NCI-H1105 (cell line): ENCODE results near the gene SCLY.
"Not testable (repeated sequence)": the region's sequence is repeated elsewhere in the genome, so short reads cannot be mapped to it uniquely, and the experiment has no call there.

Source experiments
- DNase-seq: peaks from one replicate; lab custom pipeline; 2025; lab: John Stamatoyannopoulos, UW

The SCLY gene, protein sequence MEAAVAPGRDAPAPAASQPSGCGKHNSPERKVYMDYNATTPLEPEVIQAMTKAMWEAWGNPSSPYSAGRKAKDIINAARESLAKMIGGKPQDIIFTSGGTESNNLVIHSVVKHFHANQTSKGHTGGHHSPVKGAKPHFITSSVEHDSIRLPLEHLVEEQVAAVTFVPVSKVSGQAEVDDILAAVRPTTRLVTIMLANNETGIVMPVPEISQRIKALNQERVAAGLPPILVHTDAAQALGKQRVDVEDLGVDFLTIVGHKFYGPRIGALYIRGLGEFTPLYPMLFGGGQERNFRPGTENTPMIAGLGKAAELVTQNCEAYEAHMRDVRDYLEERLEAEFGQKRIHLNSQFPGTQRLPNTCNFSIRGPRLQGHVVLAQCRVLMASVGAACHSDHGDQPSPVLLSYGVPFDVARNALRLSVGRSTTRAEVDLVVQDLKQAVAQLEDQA

DNA sequence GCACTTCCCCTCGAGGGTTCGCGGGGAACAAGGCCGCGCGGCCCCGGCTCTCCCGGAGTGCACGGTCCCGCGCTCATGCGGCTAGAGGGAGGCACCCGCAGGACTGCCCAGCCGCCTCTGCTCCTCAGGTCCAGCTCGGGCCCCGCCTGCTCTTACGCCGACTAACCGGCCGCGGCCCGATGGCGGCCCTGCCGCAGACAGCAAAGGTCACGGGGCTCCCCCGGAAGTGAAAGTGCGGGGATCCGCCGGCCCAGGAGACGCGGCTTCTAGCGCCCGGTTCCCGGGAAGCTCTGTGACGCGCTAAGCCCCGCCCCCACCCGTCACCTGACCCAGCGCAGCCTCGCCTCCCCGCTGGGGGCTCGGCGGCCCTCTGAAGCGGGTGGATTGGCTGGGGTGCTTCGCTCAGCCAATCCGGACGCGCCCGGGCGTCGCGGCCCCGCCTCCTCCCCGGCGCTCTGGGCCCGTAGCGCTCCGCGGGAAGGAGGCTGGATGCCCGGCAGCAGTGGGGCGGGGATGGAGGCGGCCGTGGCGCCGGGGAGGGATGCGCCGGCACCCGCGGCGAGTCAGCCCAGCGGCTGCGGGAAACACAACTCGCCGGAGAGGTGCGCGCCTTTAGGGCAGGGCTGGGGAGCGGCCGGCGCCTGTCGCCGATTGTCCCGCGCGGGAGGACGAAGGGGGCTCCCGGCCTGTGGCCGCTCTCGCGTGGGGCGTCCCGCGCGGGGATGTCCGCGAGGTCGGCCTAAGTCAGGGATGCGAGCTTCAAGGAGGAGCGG, at the start of gene SCLY:
Gene SCLY, plus strand, starts transcription at position 460 of the 773 bp plus-strand sequence. Its CDS starts 54 bp downstream, at position 514.
- DNase-seq = peak; percentile 94

DNA sequence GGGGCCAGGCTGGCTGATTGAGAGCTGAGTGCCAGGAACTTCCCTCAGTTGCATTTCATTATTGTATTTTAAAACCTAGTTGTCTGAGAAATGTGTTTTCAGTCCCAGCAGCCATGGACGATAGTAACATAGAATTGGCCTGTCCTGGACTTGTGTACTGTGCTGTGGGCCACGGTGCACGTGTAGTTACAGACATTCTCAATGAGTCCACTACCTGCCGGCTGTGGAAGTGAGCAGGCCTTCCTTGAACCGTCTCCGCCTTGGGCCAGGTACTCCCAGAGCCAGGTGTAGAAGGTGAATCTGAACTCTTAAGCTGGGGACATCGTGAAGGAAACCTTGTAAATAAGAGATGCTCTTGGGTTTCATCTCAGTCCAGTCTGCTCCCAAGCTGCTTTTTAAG, 47.0 kb upstream of the SCLY start:
- no peak for DNase-seq

DNA sequence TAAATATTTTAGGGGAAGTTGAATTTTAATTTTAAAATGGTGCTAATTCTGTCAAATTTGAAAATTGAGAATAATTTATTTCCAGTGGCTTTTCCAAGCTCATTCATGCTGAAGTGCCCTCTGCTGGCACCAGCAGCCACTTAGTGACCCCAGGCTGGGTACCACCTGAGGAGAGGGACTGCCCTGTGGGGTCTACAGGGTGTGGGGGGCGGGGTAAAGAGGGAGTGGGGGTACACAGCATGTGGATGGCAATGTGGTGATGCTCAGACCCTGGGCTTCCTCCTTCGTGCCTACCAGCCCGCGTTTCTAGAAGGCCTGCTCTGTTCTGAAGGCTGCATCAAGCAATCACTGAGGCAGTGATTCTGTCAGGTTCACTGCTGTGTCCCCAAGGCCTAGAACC, 45.1 kb upstream of the SCLY start:
- DNase-seq = no peak

DNA sequence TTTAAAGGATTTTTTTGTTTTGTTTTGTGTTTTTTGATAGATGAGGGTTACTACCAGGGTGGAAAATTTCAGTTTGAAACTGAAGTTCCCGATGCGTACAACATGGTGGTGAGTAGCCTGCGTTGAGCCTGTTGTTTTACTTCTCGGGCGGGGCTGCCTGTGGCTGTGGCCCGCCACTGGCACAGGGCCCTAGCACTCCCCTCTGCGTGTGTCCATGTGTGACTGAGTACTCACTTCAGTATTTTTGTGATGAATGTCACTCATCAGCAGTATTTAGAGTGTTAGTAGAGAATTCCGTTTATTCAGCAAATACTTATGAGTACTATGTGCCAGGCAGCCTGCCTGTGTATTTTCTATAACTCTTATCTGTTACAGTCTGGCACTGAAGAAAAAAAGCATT, 44.3 kb upstream of the SCLY start:
- DNase-seq = no peak

DNA sequence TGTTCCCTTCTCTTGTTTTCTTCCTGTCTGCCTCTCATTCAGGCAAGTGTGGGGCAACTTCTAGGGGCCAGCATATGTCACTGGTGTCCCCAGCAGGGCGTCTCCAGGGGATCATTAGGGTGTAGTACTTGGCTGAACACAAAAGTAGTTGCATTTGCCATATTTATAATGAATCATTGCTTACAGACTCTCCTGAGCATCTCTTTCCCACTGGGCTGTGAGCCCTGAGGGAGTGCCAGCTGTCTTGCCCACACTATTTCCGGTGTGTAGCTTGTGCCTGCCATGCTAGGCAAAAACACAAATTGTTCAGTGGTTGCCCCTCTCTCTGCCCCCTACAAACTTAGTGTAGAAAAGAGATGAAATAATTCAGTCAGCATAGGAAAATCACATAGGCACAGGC, 40.8 kb upstream of the SCLY start:
- no peak for DNase-seq

DNA sequence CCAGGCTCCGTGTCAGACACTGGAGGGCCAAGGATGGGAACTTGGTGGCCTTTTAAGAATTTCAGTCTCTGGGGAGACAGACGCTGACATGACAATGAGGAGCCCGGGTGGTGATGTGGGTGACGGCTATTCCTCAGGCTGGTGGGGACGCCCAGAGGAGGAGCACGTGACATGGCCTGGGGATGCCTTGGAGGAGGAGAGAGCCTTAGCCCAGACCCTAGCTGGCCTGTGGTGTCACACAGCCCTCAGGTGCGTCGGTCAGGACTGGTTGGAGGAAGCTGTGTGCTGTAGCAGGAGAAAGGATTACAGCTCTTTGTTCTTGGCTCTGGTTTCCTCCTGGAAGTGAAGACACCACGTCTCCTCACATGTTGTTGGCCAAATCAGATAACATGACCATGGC, 40.0 kb upstream of the SCLY start:
- no peak for DNase-seq

DNA sequence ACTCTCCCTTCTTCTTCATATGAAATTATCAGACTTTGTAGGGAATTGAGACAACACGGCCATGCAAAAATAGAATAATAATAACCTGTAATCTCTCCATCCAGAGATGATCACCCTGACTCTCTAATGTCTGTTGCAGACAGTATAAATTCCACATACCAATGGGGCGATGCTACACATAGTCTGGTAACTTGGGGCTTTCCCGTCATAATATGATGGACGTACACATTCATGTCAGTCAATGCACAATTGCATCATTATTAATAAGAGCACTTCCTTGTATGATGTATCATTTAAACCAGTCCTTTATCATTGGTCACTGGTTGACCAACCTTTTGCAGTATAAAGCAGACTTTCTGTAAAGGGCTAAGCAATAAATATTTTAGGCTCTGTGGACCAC, 39.5 kb upstream of the SCLY start:
- no peak for DNase-seq

DNA sequence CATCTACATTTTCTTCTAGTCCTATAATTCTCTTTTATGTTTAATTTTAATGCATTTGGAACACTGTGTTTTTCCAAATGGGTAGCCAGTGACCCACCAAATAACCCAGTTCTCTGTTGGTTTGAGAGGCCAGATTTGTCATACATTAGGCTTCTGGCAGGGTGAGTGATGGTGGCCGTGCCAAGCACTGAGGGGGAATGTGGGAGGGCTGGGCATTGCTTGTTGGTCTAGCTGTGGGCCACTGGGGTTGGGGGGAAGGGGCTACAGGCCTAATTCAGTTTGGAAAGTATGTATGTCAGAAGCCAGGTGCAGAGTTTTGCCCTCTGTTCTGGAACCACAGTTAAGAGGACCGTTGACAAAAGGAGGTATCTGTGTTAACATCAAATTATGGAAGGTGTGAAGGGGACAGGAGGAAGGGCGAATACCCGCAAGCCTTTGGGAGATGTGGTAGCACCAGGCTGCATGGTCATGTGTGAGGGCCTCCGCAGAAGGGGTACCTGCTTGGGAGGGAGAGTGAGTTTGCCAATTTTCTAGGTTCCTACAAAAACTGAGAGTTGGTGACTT, 38.1 kb upstream of the SCLY start:
- DNase-seq = no peak

DNA sequence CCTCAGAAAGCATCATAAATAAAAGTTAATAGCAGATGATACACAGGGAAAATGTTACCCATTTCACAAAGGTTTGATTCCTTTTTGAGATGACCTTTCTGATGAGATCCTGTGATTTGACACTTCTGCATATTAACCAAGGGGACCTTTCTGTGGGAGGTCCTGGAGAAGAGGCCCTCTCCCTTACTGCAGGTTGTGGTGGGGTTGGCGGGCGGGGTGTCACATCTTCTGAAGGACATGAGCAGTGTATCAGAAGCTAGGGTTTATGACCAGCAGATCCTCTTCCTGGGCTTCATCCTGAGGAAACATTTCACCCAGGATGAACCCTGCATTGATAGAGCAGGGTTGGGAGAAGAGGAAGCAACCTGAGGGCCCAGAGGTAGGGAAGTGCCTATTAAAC, 37.2 kb upstream of the SCLY start:
- no peak for DNase-seq

DNA sequence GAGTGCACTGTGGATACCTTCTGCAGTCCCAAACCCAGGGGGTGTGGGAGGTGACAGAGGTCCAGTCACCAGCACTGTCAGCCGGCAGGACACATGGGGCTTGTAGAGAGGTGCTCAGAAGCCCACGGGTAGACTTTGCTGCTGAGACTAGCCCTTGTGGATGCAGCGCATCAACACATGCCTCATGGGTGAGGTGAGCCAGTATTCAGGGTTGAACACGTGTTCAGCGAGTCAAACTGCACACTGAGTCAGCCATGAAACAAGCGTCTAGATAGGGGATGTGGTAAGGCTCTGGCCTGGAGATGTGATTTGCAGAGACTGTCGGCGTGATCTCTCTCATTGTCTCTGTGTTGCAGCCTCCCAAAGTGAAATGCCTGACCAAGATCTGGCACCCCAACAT, 35.8 kb upstream of the SCLY start:
- no peak for DNase-seq

DNA sequence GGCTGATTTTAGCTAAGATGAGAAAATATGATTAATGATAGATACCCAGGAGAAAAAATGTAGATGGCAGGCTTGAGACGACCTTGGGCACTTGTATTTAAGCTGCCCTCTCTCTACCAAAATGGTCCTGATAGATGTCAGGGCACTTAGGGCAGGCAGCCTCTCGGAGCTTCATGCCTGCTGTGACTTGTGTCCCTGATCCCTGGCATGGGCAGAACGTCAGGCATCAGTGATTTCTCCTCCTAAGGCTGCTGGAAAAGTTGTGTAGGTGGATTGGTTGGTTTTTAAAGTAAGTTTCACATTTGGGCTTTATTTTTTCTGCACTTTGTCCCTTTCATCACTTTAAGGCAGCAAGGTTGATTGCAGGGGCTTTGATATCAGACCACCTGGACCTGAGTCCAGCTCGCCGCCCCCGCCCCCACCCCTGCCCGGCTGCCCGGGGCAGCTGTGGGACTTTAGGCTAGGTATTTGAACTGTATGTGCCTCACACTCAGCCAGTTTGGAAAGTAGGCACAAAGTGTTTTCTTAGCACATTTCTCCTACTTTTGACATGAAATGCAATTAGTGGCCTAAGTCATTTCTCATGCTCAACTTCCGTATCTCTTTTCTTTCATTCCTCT, 35.0 kb upstream of the SCLY start:
- no peak for DNase-seq

DNA sequence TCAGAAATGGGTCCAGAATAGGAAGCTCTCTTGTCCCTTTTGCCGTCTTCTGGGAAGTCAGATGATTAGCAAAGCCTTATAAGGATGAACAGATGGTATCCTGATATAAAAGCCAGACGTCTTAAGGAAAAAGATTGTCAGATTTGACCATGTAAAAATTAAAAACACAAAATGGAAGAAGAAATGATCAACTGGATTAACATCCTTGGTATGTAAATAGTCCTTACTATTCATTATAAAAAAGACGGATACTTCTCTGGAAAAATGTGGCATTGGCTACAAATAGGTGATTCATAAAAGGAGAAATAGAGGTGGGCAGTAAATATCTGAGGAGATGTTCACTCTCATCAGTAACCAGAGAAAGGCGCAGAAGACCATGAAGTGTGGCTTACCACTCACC, 33.7 kb upstream of the SCLY start:
- DNase-seq = no peak

DNA sequence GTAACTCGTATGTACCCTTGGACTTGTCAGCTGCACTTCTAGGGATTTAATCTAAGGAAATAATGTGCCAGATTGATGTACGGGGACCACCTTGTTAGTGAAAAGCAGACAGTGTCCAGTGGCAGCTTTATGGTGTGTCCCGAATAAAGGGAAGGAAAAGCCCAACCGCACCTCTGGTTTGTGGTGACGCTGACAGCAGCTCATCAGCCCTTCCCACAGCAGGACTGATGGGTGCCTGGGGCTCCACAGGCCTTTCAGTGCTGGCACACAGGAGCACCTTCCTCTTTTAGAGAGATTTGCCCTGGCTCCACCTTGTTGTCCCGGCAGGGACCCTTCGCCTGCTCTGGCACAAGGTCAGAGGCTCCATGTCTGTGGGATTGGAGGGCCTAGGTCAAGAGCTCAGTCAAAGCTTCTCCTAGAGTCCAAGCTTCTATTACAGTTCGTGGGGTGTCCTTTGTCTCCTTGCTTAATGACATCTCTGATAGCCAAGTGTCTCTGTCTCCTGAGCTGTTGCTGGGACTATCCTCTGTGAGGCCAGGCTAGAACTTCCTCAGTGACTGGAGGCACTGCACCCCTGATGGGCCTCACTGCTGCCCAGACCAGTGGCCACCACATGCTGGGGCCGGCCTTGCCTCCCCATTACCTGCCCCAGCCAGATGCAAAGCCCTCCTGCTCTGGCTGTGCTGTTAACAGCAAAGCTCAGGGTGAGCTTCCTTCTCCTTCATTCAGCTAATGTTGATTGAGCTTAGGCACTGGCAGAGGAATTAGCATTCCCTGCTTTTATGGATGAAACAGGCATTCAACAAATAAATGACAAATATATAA, 33.0 kb upstream of the SCLY start:
- no peak for DNase-seq

DNA sequence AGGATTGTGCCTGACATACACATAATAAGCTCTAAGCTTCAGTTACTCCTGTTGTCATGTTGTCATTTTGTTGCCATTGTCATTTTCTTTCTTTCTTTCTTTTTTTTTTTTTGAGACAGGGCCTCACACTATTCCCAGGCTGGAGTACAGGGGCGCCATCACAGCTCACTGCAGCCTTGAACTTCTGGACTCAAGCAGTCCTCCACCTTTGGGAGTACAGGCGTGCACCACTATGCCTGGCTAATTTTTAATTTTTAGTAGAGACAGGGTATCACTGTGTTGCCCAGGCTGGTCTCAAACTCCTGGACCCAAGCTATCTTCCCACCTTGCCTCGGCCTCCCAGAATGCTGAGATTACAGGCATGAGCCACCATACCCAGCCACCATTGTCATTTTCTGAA, 30.9 kb upstream of the SCLY start:
- no peak for DNase-seq

DNA sequence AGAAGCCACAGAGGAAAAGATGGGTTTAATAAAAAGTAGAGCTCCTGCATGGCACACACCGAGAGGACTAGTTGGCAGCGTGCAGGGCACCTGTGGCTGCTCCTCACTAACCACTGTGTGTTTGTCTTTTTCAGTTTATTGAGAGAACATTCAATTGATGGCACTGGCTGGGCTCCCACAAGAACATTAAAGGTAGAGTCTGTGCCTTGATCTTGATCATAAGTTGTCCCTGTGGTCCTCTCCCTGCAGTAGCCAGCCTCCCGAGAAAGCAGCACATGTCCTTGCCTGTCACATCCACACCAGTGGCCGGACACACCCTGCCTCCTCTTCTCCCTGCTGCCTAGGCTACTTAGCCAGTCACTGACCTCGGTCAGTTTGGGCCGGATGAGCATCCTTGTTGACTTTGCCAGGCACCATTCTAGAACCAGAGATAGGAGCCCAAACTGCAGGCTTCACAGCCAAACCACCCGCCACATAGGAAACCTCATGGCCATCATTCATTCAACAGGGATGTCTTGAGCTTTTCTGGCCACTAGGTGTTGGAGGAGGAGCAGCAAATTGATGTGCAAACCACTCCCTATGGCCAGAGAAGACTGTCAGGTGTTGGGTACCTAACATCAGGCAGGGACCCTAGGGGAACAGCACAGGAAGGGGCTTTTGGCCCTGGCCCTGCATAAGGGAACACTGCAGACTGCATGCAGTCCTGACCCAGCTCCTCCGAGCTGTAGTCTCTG, 30.2 kb upstream of the SCLY start:
- DNase-seq = no peak

DNA sequence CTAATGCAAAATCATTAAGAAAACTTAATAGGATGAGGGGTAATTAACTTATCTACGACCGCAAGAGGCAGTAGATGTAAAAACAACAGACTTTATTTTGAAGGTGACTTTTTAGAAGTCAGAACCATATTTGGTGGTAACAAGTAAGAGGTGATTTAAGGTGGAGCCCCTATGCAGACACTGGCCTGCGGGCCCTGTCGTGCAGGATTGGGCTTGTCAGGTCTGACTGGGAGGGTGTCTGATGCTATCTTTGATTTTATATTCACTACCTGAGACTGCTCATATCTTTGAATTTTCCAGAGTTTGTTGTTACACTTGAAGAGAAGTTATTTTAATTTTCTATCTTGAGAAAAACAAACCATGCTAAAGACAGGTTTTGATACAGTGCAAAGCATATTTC, 29.1 kb upstream of the SCLY start:
- DNase-seq = no peak

DNA sequence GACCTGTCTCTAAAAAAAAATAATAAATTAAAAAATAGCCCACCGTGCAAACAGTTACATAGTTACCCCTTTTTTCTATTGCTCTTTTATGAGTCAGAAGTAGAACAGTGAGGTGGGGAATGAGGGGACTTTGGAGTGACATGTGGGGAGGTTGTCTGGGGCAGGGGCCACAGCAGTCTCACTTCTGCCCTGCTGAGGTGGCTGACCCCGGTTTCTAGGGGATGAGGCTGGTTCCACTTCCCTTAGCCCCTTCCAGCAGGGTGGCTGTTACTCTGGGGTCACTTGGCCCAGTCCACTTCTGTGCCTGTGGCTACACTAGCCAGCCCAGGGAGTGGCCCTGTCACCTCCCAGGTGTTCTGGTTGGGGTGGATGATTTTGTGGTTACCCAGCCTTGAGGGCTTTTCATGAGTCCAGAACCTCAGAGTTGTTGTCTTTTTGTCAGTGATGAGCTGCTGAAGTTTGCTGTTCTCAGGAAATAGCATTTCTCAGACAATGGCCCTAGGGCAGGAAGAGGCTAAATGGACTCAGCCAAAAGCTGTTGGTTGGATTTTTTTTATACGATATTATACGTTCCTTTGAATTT, 28.0 kb upstream of the SCLY start:
- no peak for DNase-seq

DNA sequence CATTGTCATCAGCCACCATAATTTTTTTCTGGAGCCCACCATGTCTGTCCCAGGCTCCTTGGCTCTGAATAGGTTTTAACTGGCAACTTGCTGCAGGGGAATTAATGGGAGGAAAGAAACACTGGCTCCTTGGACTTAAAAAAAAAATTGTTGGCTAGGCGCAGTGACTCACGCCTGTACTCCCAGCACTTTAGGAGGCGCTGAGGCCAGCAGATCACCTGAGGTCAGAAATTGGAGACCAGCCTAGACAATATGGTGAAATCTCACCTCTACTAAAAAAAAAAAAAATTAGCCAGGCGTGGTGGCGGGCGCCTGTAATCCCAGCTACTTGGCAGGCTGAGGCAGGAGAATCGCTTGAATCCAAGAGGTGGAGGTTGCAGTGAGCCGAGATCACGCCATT, 26.8 kb upstream of the SCLY start:
- DNase-seq = not testable (repeated sequence)

DNA sequence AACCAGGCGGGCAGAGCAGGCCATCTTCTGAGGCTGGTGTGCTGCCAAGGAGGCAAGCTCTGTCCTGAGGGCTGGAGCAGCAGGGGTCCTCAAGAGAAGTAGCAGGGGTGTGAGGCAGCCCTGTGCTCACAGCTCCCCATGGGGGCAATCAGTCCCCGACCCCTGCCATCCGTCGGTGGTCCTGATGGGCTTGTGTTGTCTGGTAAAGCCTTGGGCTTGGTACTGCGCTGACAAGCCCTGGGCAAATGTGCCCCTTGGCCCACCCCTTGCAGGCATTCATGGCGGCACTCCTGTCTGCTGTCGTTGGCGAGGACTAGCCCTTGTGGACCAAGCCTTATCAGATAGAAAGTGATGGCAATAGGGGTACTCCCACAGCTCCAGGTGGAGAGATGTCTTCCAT, 22.6 kb upstream of the SCLY start:
- DNase-seq = no peak

DNA sequence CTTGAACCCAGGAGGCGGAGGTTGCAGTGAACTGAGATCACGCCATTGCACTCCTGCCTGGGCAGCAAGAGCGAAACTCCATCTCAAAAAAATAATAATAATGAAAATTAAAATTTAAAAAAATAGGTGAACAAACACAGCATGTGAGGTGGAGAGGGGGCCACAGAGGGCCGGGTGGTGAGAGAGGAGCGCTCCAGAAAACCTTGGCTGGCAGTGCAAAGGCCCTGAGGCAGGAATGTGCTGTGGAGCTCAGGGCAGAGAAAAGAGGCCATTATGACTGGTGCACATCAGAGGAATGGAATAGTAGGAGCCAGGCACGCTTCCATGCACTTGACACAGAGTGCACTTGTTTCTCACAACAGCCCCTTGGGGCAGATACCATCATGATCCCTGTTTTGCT, 21.6 kb upstream of the SCLY start:
- no peak for DNase-seq

DNA sequence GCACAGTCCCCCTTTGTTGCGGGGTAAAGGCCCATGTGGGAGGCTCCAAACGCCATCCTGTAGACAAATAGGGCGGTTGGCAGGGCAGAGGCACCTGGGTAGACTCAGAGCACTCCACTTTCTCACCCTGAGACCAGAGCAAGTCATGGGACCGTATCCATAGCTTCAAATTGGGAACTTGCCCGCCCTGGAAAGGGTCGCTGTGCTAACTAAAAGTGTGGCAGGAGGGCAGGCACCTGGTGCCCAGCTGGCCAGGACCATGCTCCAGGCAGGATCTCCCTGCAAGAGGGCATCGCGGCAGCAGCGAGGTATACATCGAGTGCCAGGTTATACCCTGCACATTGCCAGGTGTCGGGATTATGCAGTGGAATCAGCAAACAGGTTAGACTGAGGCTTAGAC, 20.8 kb upstream of the SCLY start:
- DNase-seq = no peak
